GM20000 (cell line): Measurements from ENCODE around the gene SPP2.

Experiments
- DNase-seq: peaks from one replicate; pipeline ENCODE4 v3.0.0; 2012; ENCODE audit warnings: low spot score
- TF ChIP-seq, protein P1 (sequence below): IDR thresholded peaks from 2 replicates; pipeline ENCODE4 v1.5.1; 2012; ENCODE audit warnings: mild to moderate bottlenecking, control low read depth; ENCODE audit errors: extremely low read depth, missing control alignments

Gene SPP2

DNA sequence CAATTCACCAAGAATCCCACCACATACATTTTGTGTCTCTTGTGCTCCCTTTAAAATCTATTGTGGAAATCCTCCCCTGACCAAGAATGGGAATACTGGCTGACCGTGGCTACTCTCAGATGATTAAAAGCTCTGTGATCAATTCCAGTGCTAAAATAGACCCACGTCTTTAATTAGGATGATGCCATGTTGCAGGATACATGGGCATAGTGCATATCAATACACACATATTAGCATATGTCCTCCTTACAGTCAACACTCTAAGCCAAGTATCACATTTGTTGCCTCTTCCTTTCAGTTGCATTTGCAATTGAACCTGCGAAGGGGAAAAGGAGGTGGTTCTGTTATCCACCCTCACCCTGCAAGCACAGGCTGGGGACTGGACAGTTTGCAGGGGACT, 41.8 kb downstream of the SPP2 start:
- no peak for DNase-seq
- TF ChIP-seq, protein P1, sequence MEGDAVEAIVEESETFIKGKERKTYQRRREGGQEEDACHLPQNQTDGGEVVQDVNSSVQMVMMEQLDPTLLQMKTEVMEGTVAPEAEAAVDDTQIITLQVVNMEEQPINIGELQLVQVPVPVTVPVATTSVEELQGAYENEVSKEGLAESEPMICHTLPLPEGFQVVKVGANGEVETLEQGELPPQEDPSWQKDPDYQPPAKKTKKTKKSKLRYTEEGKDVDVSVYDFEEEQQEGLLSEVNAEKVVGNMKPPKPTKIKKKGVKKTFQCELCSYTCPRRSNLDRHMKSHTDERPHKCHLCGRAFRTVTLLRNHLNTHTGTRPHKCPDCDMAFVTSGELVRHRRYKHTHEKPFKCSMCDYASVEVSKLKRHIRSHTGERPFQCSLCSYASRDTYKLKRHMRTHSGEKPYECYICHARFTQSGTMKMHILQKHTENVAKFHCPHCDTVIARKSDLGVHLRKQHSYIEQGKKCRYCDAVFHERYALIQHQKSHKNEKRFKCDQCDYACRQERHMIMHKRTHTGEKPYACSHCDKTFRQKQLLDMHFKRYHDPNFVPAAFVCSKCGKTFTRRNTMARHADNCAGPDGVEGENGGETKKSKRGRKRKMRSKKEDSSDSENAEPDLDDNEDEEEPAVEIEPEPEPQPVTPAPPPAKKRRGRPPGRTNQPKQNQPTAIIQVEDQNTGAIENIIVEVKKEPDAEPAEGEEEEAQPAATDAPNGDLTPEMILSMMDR: no peak

DNA sequence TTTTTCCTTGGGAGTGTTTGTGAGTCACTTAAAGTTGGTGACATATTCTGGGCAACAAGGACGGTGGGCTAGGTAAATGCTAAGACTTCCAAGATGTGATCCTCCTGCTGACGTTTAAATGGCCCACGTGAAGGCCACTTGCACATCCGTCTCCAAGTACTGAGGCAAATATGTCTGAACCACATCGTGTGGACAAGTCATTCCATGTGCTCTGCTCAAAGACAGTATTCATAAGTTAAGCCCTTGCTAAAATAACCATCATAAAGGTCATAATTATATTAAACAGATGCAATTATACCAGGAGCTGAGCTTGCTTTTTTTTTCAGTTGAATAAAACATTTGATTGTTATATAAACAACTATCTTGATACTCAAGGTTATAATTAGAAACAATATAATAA, 44.8 kb downstream of the SPP2 start:
- DNase-seq: no peak
- TF ChIP-seq, protein P1: no peak

DNA sequence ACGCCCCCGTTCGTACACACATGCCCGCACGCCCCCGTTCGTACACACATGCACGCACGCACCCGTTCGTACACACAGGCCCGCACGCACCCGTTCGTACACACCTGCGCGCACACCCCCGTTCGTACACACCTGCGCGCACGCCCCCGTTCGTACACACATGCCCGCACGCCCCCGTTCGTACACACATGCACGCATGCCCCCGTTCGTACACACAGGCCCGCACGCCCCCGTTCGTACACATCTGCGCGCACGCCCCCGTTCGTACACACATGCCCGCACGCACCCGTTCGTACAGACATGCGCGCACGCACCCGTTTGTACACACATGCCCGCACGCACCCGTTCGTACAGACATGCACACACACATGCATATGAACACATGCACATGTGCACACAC, 45.7 kb downstream of the SPP2 start:
- DNase-seq: no peak
- TF ChIP-seq, protein P1: no peak

DNA sequence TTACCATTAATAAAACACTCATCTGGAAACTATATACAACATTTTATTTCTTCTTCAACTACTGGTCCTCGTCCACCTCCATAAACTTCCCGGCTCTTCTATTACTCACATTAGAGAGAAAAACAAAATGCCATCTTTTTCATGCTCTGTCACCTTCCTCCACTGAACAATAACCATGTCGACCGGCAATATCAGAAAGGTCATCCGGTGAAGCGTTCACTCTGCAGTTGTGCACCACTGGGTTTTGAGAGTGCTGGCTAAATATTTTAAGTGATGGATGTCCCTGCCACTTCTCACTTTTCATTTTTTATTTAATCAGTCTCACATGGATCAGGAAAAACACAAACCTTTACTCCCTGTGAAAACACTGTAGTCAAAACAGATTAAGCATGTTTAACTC, 48.2 kb downstream of the SPP2 start:
- TF ChIP-seq, protein P1: no peak

DNA sequence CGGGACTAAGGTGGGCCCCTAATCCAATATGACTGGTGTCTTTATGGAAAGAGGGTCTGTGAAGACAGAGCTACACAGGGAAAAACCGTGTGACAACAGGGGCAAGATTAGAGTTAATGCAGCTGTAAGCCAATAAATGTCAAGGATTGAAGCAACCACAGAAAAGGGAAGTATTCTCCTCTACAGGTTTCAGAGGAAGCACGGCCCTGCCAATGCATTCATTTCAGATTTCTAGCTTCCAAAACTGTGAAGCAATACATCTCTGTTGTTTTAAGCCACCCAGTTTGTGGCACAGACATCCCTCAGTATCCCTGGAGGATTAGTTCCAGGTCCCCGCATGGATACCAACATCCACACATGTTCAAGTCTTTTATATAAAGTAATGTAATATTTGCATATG, 48.8 kb downstream of the SPP2 start:
- DNase-seq: peak; percentile 40
- TF ChIP-seq, protein P1: no peak

More for the DNA sequence above, 48.2 kb downstream of the SPP2 start:
- no peak for DNase-seq

DNA sequence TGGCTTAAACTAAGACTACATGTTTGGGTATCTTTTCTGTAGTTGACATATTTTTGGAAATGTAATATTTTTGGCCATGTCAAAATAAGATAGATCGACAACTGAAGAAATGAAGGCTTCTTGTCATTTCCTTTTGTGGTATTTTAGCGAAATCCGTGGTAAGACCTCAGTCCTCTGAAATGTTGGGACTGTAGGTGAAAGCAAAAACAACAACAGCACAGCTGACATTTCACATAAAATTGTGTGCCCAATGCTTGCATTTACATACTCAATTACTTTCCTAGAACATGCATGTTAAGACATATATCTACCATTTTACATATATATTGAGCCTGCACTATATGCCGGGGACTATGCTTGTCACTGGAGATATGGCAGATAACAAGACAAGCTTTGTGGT, 50.2 kb downstream of the SPP2 start:
- TF ChIP-seq, protein P1: no peak
- DNase-seq: no peak

DNA sequence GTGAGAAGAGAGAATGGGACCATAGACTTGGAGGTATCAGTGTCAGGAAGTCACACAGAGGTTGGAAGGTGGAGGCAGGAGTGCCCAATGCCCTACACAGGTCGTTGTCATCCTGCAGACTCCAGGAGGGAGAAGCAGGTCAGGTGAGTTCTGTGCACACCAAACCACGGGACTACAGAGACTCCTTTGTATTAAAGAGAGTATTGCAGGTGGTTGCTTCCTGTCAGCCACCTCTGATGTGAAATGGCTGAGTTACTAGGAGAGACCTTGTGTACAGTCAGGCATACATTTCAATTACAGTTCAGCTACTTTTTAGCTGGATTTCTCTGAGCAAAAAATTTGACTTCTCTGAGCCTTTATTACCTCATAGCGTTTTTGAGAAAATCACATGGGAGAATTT, 51.6 kb downstream of the SPP2 start:
- TF ChIP-seq, protein P1: no peak
- DNase-seq: no peak
